Measurements from ENCODE around the gene MCU. TPM values are rescaled to one million over a fixed set of nuclear protein-coding genes. Genes with fewer than 3 reads are reported as not detected.

Gene MCU
- total RNA-seq, 2 donors from 2014 or later, result 15.0 to 24.6 TPM

DNA sequence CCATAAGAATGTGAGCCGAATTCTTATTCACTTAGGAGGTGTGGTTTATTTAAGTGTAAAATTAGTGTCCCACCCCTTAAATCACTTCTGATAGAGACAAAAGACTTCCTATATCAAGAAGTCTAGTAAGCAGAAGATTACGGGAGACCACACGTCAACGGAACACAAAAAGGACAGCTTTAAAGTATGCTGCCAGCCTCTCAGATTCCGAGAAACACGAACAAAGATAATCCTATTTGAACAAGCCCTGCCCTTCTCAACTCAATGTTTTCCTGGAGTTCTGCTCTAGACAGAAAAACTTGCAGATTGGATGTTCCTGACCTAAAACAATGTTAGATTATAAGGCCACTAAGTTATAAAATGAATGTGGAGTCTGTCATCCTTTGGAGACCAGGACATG lies 4.9 kb upstream of the MCU start:
- TF ChIP-seq, protein P1, sequence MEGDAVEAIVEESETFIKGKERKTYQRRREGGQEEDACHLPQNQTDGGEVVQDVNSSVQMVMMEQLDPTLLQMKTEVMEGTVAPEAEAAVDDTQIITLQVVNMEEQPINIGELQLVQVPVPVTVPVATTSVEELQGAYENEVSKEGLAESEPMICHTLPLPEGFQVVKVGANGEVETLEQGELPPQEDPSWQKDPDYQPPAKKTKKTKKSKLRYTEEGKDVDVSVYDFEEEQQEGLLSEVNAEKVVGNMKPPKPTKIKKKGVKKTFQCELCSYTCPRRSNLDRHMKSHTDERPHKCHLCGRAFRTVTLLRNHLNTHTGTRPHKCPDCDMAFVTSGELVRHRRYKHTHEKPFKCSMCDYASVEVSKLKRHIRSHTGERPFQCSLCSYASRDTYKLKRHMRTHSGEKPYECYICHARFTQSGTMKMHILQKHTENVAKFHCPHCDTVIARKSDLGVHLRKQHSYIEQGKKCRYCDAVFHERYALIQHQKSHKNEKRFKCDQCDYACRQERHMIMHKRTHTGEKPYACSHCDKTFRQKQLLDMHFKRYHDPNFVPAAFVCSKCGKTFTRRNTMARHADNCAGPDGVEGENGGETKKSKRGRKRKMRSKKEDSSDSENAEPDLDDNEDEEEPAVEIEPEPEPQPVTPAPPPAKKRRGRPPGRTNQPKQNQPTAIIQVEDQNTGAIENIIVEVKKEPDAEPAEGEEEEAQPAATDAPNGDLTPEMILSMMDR (IDR thresholded peaks at IDR 0.05), result no peak
- no peak overlapping the region for H3K27ac ChIP-seq
- H3K4me3 ChIP-seq, result no peak overlapping the region
- H3K27me3 ChIP-seq (replicated peaks; ENCODE audit: insufficient read depth), result no peaks in the 10 kb centered on the region
- no peaks in the 10 kb centered on the region for H3K36me3 ChIP-seq
- H3K4me1 ChIP-seq (ENCODE audit: control insufficient read depth in 1 of 2, low read depth in 2 of 2), result peaks cover 5 to 7% of the 10 kb centered on the region in 2 donors
- H3K9me3 ChIP-seq, result no peaks in the 10 kb centered on the region
- ATAC-seq (ENCODE audit: insufficient number of reproducible peaks, low FRiP score, low read depth), result no peak
- DNase-seq (ENCODE audit: low spot score), result no peak

DNA sequence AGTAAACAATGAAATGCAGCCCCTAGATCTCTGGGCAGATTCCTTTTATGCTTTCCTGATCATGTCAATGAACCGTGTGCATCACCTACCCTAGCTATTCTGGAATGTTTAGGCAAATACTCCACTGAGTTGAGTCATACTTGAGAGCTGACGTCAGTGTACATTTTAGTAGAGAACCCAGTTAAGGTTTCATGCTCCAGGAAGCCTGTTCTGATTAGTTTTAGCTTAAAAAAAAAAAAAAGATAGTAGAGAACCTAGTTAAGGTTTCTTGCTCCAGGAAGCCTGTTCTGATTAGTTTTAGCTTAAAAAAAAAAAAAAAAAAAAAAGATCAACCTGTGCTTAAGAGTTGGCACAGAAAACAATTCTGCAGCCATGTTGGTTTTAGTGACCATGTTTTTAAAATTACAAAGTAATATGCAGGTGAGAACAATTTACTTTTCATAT lies 3.7 kb upstream of the MCU start:
- TF ChIP-seq, protein P1 (IDR thresholded peaks at IDR 0.05), result no peak
- no peak for DNase-seq (ENCODE audit: low spot score)
- ATAC-seq (ENCODE audit: insufficient number of reproducible peaks, low FRiP score, low read depth), result peak; percentile 71
- Histone ChIP-seq H3K27me3 (replicated peaks; ENCODE audit: insufficient read depth) (no peaks in the 10 kb centered on the region), H3K36me3 (no peaks in the 10 kb centered on the region), H3K9me3 (no peaks in the 10 kb centered on the region), H3K4me3 (no peak overlapping the region), H3K27ac (no peak overlapping the region), H3K4me1 (ENCODE audit: control insufficient read depth in 1 of 2, low read depth in 2 of 2) (peaks cover 5 to 8% of the 10 kb centered on the region in 2 donors)

DNA sequence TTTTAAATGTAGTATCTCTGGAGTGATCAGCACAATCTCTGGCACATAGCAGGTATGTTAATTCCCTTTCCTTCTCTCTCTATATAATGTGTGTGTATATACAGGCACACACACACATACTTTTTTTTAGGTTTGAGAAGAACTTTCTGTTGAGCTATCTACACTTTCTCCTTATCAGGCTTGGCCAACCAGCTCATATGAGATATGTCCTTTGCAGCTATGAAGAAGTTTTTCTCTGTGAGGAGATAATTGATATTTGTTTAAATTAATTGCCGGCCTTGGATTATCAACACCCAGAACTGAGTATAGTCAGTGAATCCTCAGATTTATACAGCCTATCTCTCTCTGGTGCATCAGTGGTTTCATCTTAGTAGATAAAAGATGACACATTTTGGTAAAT lies 2.3 kb upstream of the MCU start:
- Histone ChIP-seq H3K27ac (no peak overlapping the region), H3K4me3 (no peak overlapping the region), H3K9me3 (no peaks in the 10 kb centered on the region), H3K36me3 (no peaks in the 10 kb centered on the region), H3K4me1 (ENCODE audit: control insufficient read depth in 1 of 2, low read depth in 2 of 2) (peaks cover 18 to 22% of the 10 kb centered on the region in 2 donors), H3K27me3 (replicated peaks; ENCODE audit: insufficient read depth) (no peaks in the 10 kb centered on the region)
- DNase-seq (ENCODE audit: low spot score) (no peak), ATAC-seq (ENCODE audit: insufficient number of reproducible peaks, low FRiP score, low read depth) (no peak)
- TF ChIP-seq, protein P1 (IDR thresholded peaks at IDR 0.05), result no peak

DNA sequence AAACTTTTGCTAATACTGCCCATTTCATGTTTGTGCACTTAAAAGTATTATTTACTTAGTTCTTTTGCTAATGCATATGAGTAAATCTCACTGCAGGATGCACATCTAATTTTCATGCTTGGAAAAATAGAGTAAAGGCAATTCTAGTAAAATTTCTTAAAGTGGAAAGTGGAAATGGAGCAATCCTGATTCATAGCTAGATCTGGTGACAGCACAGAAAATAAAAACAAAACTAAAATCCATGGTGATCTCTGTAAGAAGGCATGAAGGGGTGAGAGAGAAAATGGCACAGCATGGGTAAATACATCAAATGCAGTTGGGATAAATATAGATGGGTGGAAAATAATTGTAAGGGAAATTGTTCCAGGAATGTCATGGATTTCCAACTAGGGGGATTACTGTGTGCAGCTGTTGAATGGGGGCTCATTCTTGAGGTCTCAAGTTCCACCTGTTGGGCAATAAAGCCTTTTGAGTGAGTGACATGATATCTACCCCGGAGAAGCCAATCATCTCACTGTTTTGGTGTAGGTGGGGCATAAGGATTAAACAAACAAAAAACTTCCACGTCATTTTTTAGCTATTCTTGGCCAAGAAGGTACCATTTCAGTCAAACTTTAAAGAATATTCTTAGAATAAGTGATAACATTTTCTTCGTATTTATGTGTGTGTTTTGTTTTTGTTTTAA lies 1.7 kb upstream of the MCU start:
- no peak overlapping the region for H3K27ac ChIP-seq
- H3K4me3 ChIP-seq, result no peak overlapping the region
- no peak for ATAC-seq (ENCODE audit: insufficient number of reproducible peaks, low FRiP score, low read depth)
- TF ChIP-seq, protein P1 (IDR thresholded peaks at IDR 0.05), result no peak
- H3K27me3 ChIP-seq (replicated peaks; ENCODE audit: insufficient read depth), result no peaks in the 10 kb centered on the region
- H3K36me3 ChIP-seq, result no peaks in the 10 kb centered on the region
- no peaks in the 10 kb centered on the region for H3K9me3 ChIP-seq
- H3K4me1 ChIP-seq (ENCODE audit: control insufficient read depth in 1 of 2, low read depth in 2 of 2), result peaks cover 19 to 28% of the 10 kb centered on the region in 2 donors
- DNase-seq (ENCODE audit: low spot score), result no peak

DNA sequence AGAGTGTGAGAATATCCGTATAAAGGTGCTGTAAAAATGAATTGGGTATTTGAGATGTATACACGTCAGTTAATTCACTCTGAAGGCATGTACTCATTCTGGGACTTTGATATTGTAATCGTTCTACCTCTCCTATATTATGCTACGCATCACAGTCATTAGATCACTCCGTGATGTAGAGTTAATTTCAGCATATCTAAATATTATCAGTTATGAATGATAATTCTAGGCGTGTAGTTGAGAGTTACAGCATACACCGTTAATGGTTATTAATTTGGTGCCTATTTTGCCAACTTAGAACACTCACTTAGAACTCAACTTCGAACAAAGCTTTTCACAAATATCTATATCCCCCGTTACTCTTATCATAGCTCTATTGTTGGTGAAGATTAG lies 477 bp upstream of the MCU start:
- TF ChIP-seq, protein P1 (IDR thresholded peaks at IDR 0.05), result no peak
- Histone ChIP-seq H3K4me1 (ENCODE audit: control insufficient read depth in 1 of 2, low read depth in 2 of 2) (peaks cover 23 to 38% of the 10 kb centered on the region in 2 donors), H3K27ac (peak overlapping the region in 1 of 2 donors; percentile 82), H3K4me3 (peak overlapping the region; percentile 92), H3K27me3 (replicated peaks; ENCODE audit: insufficient read depth) (no peaks in the 10 kb centered on the region), H3K36me3 (no peaks in the 10 kb centered on the region), H3K9me3 (no peaks in the 10 kb centered on the region)
- no peak for DNase-seq (ENCODE audit: low spot score)
- ATAC-seq (ENCODE audit: insufficient number of reproducible peaks, low FRiP score, low read depth), result no peak

Data from thoracic aorta (tissue), 2 donors.